ENCODE data around the gene ANKRD40.

Gene ANKRD40

GRCh38 chr17:50707289-50708049 lies at the start of gene ANKRD40:
ANKRD40 (minus strand) TSS chr17:50707914; CDS start chr17:50707654, 260 bp downstream.
- no peak for TF ChIP-seq CTCF (IDR thresholded peaks at IDR 0.05; ENCODE audit: control insufficient read depth, insufficient read depth, low read depth, low read length, missing control alignments)
- H3K4me3 ChIP-seq (ENCODE audit: control insufficient read depth, low read depth, low read length), result peak within 1 kb of the TSS; percentile 87
- DNase-seq (ENCODE audit: low read depth), result peak; percentile 83

- no peak overlapping the region for H3K4me3 ChIP-seq (ENCODE audit: control insufficient read depth, low read depth, low read length)
- no peak for TF ChIP-seq CTCF (IDR thresholded peaks at IDR 0.05; ENCODE audit: control insufficient read depth, insufficient read depth, low read depth, low read length, missing control alignments)
- DNase-seq (ENCODE audit: low read depth), result no peak
Measured at GRCh38 chr17:50754521-50754920, 46.8 kb upstream of the ANKRD40 start.

GRCh38 chr17:50749245-50749644 lies 41.5 kb upstream of the ANKRD40 start:
- no peak for DNase-seq (ENCODE audit: low read depth)
- TF ChIP-seq CTCF (IDR thresholded peaks at IDR 0.05; ENCODE audit: control insufficient read depth, insufficient read depth, low read depth, low read length, missing control alignments), result no peak
- no peak overlapping the region for H3K4me3 ChIP-seq (ENCODE audit: control insufficient read depth, low read depth, low read length)

- DNase-seq (ENCODE audit: low read depth), result no peak
- TF ChIP-seq CTCF (IDR thresholded peaks at IDR 0.05; ENCODE audit: control insufficient read depth, insufficient read depth, low read depth, low read length, missing control alignments), result no peak
- H3K4me3 ChIP-seq (ENCODE audit: control insufficient read depth, low read depth, low read length), result no peak overlapping the region
Measured at GRCh38 chr17:50745631-50746030, 37.9 kb upstream of the ANKRD40 start.

- TF ChIP-seq CTCF (IDR thresholded peaks at IDR 0.05; ENCODE audit: control insufficient read depth, insufficient read depth, low read depth, low read length, missing control alignments), result no peak
- H3K4me3 ChIP-seq (ENCODE audit: control insufficient read depth, low read depth, low read length), result no peak overlapping the region
- DNase-seq (ENCODE audit: low read depth), result no peak
Measured at GRCh38 chr17:50739098-50739497, 31.4 kb upstream of the ANKRD40 start.

GRCh38 chr17:50737118-50737698 lies 29.5 kb upstream of the ANKRD40 start:
- no peak overlapping the region for H3K4me3 ChIP-seq (ENCODE audit: control insufficient read depth, low read depth, low read length)
- DNase-seq (ENCODE audit: low read depth), result no peak
- no peak for TF ChIP-seq CTCF (IDR thresholded peaks at IDR 0.05; ENCODE audit: control insufficient read depth, insufficient read depth, low read depth, low read length, missing control alignments)
